ENCODE data around the gene TOX3.

Gene TOX3

GRCh38 chr16:52532384-52532783 is 14.6 kb downstream of the TOX3 start (continued):
- TF ChIP-seq CSRNP3 (CRISPR knock-in tag; IDR thresholded peaks at IDR 0.05) (no peak), SNAI2 (CRISPR knock-in tag; IDR thresholded peaks at IDR 0.05) (no peak), ESRRG (CRISPR knock-in tag; IDR thresholded peaks at IDR 0.05) (no peak), ZNF70 (CRISPR knock-in tag; IDR thresholded peaks at IDR 0.05) (no peak)

- ATAC-seq, result no peak
- TF ChIP-seq CSDC2 (CRISPR knock-in tag; IDR thresholded peaks at IDR 0.05) (no peak), CSRNP3 (CRISPR knock-in tag; IDR thresholded peaks at IDR 0.05) (no peak), TOX (CRISPR knock-in tag; IDR thresholded peaks at IDR 0.05; ENCODE audit: borderline replicate concordance) (no peak), ZFP3 (CRISPR knock-in tag; IDR thresholded peaks at IDR 0.05) (no peak), ZNF565 (CRISPR knock-in tag; conservative IDR thresholded peaks at IDR 0.05; ENCODE audit: low read depth) (no peak), GLIS3 (CRISPR knock-in tag; IDR thresholded peaks at IDR 0.05) (no peak), ZNF70 (CRISPR knock-in tag; IDR thresholded peaks at IDR 0.05) (no peak), ZNF8 (CRISPR knock-in tag; IDR thresholded peaks at IDR 0.05) (no peak), TCF4 (CRISPR knock-in tag; IDR thresholded peaks at IDR 0.05; ENCODE audit: borderline replicate concordance) (no peak), SNAI2 (CRISPR knock-in tag; IDR thresholded peaks at IDR 0.05) (no peak), ZC3H10 (CRISPR knock-in tag; IDR thresholded peaks at IDR 0.05) (no peak), ARNTL (CRISPR knock-in tag; IDR thresholded peaks at IDR 0.05; ENCODE audit: borderline replicate concordance, low read depth) (no peak), OSR1 (CRISPR knock-in tag; IDR thresholded peaks at IDR 0.05) (no peak), TSHZ2 (CRISPR knock-in tag; IDR thresholded peaks at IDR 0.05) (no peak), ESRRG (CRISPR knock-in tag; IDR thresholded peaks at IDR 0.05) (no peak), ISL1 (CRISPR knock-in tag; IDR thresholded peaks at IDR 0.05) (no peak)
Observed at GRCh38 chr16:52529226-52529625, 17.7 kb downstream of the TOX3 start.

GRCh38 chr16:52528393-52529065 is 18.4 kb downstream of the TOX3 start:
- TF ChIP-seq SNAI2 (CRISPR knock-in tag; IDR thresholded peaks at IDR 0.05) (no peak), ZNF70 (CRISPR knock-in tag; IDR thresholded peaks at IDR 0.05) (no peak), ESRRG (CRISPR knock-in tag; IDR thresholded peaks at IDR 0.05) (no peak), OSR1 (CRISPR knock-in tag; IDR thresholded peaks at IDR 0.05) (no peak), ISL1 (CRISPR knock-in tag; IDR thresholded peaks at IDR 0.05) (no peak), CSRNP3 (CRISPR knock-in tag; IDR thresholded peaks at IDR 0.05) (no peak), BACH2 (CRISPR knock-in tag; IDR thresholded peaks at IDR 0.05; ENCODE audit: borderline replicate concordance) (no peak), ARNTL (CRISPR knock-in tag; IDR thresholded peaks at IDR 0.05; ENCODE audit: borderline replicate concordance, low read depth) (no peak), ZC3H10 (CRISPR knock-in tag; IDR thresholded peaks at IDR 0.05) (no peak), ZFP30 (CRISPR knock-in tag; IDR thresholded peaks at IDR 0.05) (no peak), GLIS3 (CRISPR knock-in tag; IDR thresholded peaks at IDR 0.05) (no peak), PATZ1 (CRISPR knock-in tag; IDR thresholded peaks at IDR 0.05; ENCODE audit: borderline replicate concordance) (no peak), TSHZ2 (CRISPR knock-in tag; IDR thresholded peaks at IDR 0.05) (no peak), ZNF565 (CRISPR knock-in tag; conservative IDR thresholded peaks at IDR 0.05; ENCODE audit: low read depth) (no peak), ZFP3 (CRISPR knock-in tag; IDR thresholded peaks at IDR 0.05) (no peak), CREB5 (CRISPR knock-in tag; IDR thresholded peaks at IDR 0.05; ENCODE audit: low read depth) (no peak), TOX (CRISPR knock-in tag; IDR thresholded peaks at IDR 0.05; ENCODE audit: borderline replicate concordance) (no peak), ZNF8 (CRISPR knock-in tag; IDR thresholded peaks at IDR 0.05) (no peak), RARB (CRISPR knock-in tag; IDR thresholded peaks at IDR 0.05) (no peak), CSDC2 (CRISPR knock-in tag; IDR thresholded peaks at IDR 0.05) (no peak)
- no peak for ATAC-seq
